Measurements from ENCODE around the gene CBX8.
"Not testable (repeated sequence)": the region's sequence is repeated elsewhere in the genome, so short reads cannot be mapped to it uniquely, and the experiment has no call there.

The CBX8 gene

GRCh38 chr17:79778504-79779083 lies 18.3 kb downstream of the CBX8 start:
- Histone ChIP-seq H3K27ac (ENCODE audit: low read depth, low read length) (0 out of 2 replicates have a peak overlapping the region, but pooled peaks have one; percentile 12), H3K4me1 (ENCODE audit: control insufficient read depth, insufficient read depth, low read length) (peaks cover 31% of the 10 kb centered on the region), H3K4me3 (ENCODE audit: low read depth, low read length) (peak overlapping the region; percentile 69), H3K27me3 (ENCODE audit: control insufficient read depth, insufficient read depth, low read length) (peaks cover 13% of the 10 kb centered on the region), H3K9ac (ENCODE audit: low read length) (peak overlapping the region; percentile 51), H3K9me3 (ENCODE audit: control insufficient read depth, insufficient read depth, low read depth, low read length) (no peaks in the 10 kb centered on the region), H3K36me3 (ENCODE audit: control insufficient read depth, insufficient read depth, low read length) (peaks cover 41% of the 10 kb centered on the region)

GRCh38 chr17:79777894-79778503 lies 18.9 kb downstream of the CBX8 start, which contains the start of gene CBX2:
Gene CBX2 (plus strand): TSS chr17:79778148. CDS start chr17:79778236, 88 bp downstream.
- Histone ChIP-seq H3K4me1 (ENCODE audit: control insufficient read depth, insufficient read depth, low read length) (peaks cover 31% of the 10 kb centered on the region), H3K9me3 (ENCODE audit: control insufficient read depth, insufficient read depth, low read depth, low read length) (no peaks in the 10 kb centered on the region), H3K27ac (ENCODE audit: low read depth, low read length) (peak within 1 kb of the TSS; percentile 88), H3K9ac (ENCODE audit: low read length) (peak within 1 kb of the TSS; percentile 73), H3K4me3 (ENCODE audit: low read depth, low read length) (peak within 1 kb of the TSS; percentile 69), H3K27me3 (ENCODE audit: control insufficient read depth, insufficient read depth, low read length) (peaks cover 13% of the 10 kb centered on the region), H3K36me3 (ENCODE audit: control insufficient read depth, insufficient read depth, low read length) (peaks cover 35% of the 10 kb centered on the region)

GRCh38 chr17:79777120-79777893 lies 19.6 kb downstream of the CBX8 start:
- Histone ChIP-seq H3K27ac (ENCODE audit: low read depth, low read length) (peak overlapping the region; percentile 88), H3K9me3 (ENCODE audit: control insufficient read depth, insufficient read depth, low read depth, low read length) (no peaks in the 10 kb centered on the region), H3K9ac (ENCODE audit: low read length) (peak overlapping the region; percentile 73), H3K27me3 (ENCODE audit: control insufficient read depth, insufficient read depth, low read length) (peaks cover 13% of the 10 kb centered on the region), H3K4me3 (ENCODE audit: low read depth, low read length) (peak overlapping the region; percentile 66), H3K36me3 (ENCODE audit: control insufficient read depth, insufficient read depth, low read length) (peaks cover 28% of the 10 kb centered on the region), H3K4me1 (ENCODE audit: control insufficient read depth, insufficient read depth, low read length) (peaks cover 31% of the 10 kb centered on the region)

GRCh38 chr17:79776376-79777119 lies 20.3 kb downstream of the CBX8 start:
- H3K4me1 ChIP-seq (ENCODE audit: control insufficient read depth, insufficient read depth, low read length): peaks cover 31% of the 10 kb centered on the region
- peak overlapping the region; percentile 66 for H3K4me3 ChIP-seq (ENCODE audit: low read depth, low read length)
- H3K27me3 ChIP-seq (ENCODE audit: control insufficient read depth, insufficient read depth, low read length): peaks cover 13% of the 10 kb centered on the region
- no peaks in the 10 kb centered on the region for H3K9me3 ChIP-seq (ENCODE audit: control insufficient read depth, insufficient read depth, low read depth, low read length)
- H3K9ac ChIP-seq (ENCODE audit: low read length): peak overlapping the region; percentile 73
- 0 out of 2 replicates have a peak overlapping the region, but pooled peaks have one; percentile 88 for H3K27ac ChIP-seq (ENCODE audit: low read depth, low read length)
- peaks cover 21% of the 10 kb centered on the region for H3K36me3 ChIP-seq (ENCODE audit: control insufficient read depth, insufficient read depth, low read length)

- no peak overlapping the region for H3K27ac ChIP-seq (ENCODE audit: low read depth, low read length)
- H3K27me3 ChIP-seq (ENCODE audit: control insufficient read depth, insufficient read depth, low read length): peaks cover 13% of the 10 kb centered on the region
- no peak overlapping the region for H3K9ac ChIP-seq (ENCODE audit: low read length)
- H3K36me3 ChIP-seq (ENCODE audit: control insufficient read depth, insufficient read depth, low read length): peaks cover 11% of the 10 kb centered on the region
- H3K9me3 ChIP-seq (ENCODE audit: control insufficient read depth, insufficient read depth, low read depth, low read length): no peaks in the 10 kb centered on the region
- H3K4me3 ChIP-seq (ENCODE audit: low read depth, low read length): no peak overlapping the region
- peaks cover 31% of the 10 kb centered on the region for H3K4me1 ChIP-seq (ENCODE audit: control insufficient read depth, insufficient read depth, low read length)
Measured at GRCh38 chr17:79775632-79776031, 21.2 kb downstream of the CBX8 start.

GRCh38 chr17:79774561-79774975 lies 22.3 kb downstream of the CBX8 start:
- Histone ChIP-seq H3K4me1 (ENCODE audit: control insufficient read depth, insufficient read depth, low read length) (peaks cover 30% of the 10 kb centered on the region), H3K27ac (ENCODE audit: low read depth, low read length) (no peak overlapping the region), H3K9ac (ENCODE audit: low read length) (no peak overlapping the region)

GRCh38 chr17:79772726-79773125 lies 24.2 kb downstream of the CBX8 start:
- peaks cover 19% of the 10 kb centered on the region for H3K27me3 ChIP-seq (ENCODE audit: control insufficient read depth, insufficient read depth, low read length)
- H3K36me3 ChIP-seq (ENCODE audit: control insufficient read depth, insufficient read depth, low read length): not testable (repeated sequence)

More at GRCh38 chr17:79774561-79774975, 22.3 kb downstream of the CBX8 start:
- Histone ChIP-seq H3K4me3 (ENCODE audit: low read depth, low read length) (no peak overlapping the region), H3K9me3 (ENCODE audit: control insufficient read depth, insufficient read depth, low read depth, low read length) (no peaks in the 10 kb centered on the region), H3K36me3 (ENCODE audit: control insufficient read depth, insufficient read depth, low read length) (peaks cover 1% of the 10 kb centered on the region; the same call in 1 of the 2 replicates), H3K27me3 (ENCODE audit: control insufficient read depth, insufficient read depth, low read length) (peaks cover 18% of the 10 kb centered on the region)

GRCh38 chr17:79771276-79771675 lies 25.6 kb downstream of the CBX8 start:
- H3K4me3 ChIP-seq (ENCODE audit: low read depth, low read length): no peak overlapping the region
- H3K27ac ChIP-seq (ENCODE audit: low read depth, low read length): no peak overlapping the region
- peaks cover 12% of the 10 kb centered on the region for H3K4me1 ChIP-seq (ENCODE audit: control insufficient read depth, insufficient read depth, low read length)
- no peaks in the 10 kb centered on the region for H3K9me3 ChIP-seq (ENCODE audit: control insufficient read depth, insufficient read depth, low read depth, low read length)
- H3K27me3 ChIP-seq (ENCODE audit: control insufficient read depth, insufficient read depth, low read length): peaks cover 19% of the 10 kb centered on the region
- H3K9ac ChIP-seq (ENCODE audit: low read length): no peak overlapping the region
- H3K36me3 ChIP-seq (ENCODE audit: control insufficient read depth, insufficient read depth, low read length): no peaks in the 10 kb centered on the region

More at GRCh38 chr17:79772726-79773125, 24.2 kb downstream of the CBX8 start:
- H3K4me3 ChIP-seq (ENCODE audit: low read depth, low read length); H3K9me3 ChIP-seq (ENCODE audit: control insufficient read depth, insufficient read depth, low read depth, low read length); H3K9ac ChIP-seq (ENCODE audit: low read length); H3K27ac ChIP-seq (ENCODE audit: low read depth, low read length): not testable (repeated sequence)
- peaks cover 23% of the 10 kb centered on the region for H3K4me1 ChIP-seq (ENCODE audit: control insufficient read depth, insufficient read depth, low read length)

- Histone ChIP-seq H3K9ac (ENCODE audit: low read length) (no peak overlapping the region), H3K9me3 (ENCODE audit: control insufficient read depth, insufficient read depth, low read depth, low read length) (no peaks in the 10 kb centered on the region), H3K36me3 (ENCODE audit: control insufficient read depth, insufficient read depth, low read length) (no peaks in the 10 kb centered on the region), H3K27me3 (ENCODE audit: control insufficient read depth, insufficient read depth, low read length) (peaks cover 14% of the 10 kb centered on the region), H3K27ac (ENCODE audit: low read depth, low read length) (no peak overlapping the region), H3K4me3 (ENCODE audit: low read depth, low read length) (no peak overlapping the region), H3K4me1 (ENCODE audit: control insufficient read depth, insufficient read depth, low read length) (peaks cover 4% of the 10 kb centered on the region)
Measured at GRCh38 chr17:79769570-79770506, 27.0 kb downstream of the CBX8 start.

- no peak overlapping the region for H3K27ac ChIP-seq (ENCODE audit: low read depth, low read length)
- no peaks in the 10 kb centered on the region for H3K36me3 ChIP-seq (ENCODE audit: control insufficient read depth, insufficient read depth, low read length)
Measured at GRCh38 chr17:79765708-79766107, 31.2 kb downstream of the CBX8 start.

More at GRCh38 chr17:79765708-79766107, 31.2 kb downstream of the CBX8 start:
- Histone ChIP-seq H3K9me3 (ENCODE audit: control insufficient read depth, insufficient read depth, low read depth, low read length) (no peaks in the 10 kb centered on the region), H3K4me3 (ENCODE audit: low read depth, low read length) (no peak overlapping the region), H3K9ac (ENCODE audit: low read length) (no peak overlapping the region), H3K27me3 (ENCODE audit: control insufficient read depth, insufficient read depth, low read length) (peaks cover 7% of the 10 kb centered on the region), H3K4me1 (ENCODE audit: control insufficient read depth, insufficient read depth, low read length) (no peaks in the 10 kb centered on the region)
